NCI-H446 (cell line): ENCODE results near the gene FBXW7.
"Not testable (repeated sequence)": the region's sequence is repeated elsewhere in the genome, so short reads cannot be mapped to it uniquely, and the experiment has no call there.

Source experiments
- DNase-seq, 2 experiments: peaks; one replicate each; lab custom pipeline; 2025; lab: John Stamatoyannopoulos, UW

Gene FBXW7, protein sequence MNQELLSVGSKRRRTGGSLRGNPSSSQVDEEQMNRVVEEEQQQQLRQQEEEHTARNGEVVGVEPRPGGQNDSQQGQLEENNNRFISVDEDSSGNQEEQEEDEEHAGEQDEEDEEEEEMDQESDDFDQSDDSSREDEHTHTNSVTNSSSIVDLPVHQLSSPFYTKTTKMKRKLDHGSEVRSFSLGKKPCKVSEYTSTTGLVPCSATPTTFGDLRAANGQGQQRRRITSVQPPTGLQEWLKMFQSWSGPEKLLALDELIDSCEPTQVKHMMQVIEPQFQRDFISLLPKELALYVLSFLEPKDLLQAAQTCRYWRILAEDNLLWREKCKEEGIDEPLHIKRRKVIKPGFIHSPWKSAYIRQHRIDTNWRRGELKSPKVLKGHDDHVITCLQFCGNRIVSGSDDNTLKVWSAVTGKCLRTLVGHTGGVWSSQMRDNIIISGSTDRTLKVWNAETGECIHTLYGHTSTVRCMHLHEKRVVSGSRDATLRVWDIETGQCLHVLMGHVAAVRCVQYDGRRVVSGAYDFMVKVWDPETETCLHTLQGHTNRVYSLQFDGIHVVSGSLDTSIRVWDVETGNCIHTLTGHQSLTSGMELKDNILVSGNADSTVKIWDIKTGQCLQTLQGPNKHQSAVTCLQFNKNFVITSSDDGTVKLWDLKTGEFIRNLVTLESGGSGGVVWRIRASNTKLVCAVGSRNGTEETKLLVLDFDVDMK

DNA sequence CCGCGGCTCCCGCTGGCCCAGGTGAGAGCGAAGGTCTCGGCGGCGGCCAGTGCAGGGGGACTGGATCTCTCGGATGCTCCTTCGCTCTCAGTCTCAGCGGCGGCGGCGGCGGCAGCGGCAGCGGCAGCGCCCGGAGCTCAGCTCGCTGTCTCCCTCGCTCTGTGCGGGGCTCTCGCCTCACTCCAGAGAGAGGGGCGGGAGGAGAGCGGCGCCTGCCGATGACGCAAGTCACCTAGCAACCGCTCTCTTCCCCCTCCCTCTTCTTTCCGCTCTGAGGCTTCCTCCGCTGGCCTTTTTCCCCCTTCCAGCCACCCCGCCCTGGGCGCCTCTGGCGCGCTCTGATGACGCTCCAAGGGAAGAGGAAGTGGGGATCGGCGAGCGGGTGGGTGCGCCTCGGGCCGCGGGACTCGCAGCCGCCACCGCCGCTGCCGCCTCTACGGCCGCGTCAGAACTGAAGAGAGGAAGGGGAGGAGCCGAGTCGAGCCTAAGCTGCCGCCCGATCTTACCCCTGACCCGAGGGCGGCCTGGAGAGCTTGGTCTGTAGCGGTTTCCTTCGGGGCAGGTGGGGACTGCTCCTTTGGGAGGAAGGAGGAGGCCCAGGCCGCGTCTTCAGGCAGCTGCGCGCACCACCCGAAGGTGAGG lies at the start of gene FBXW7:
Gene FBXW7 (minus strand): TSS at position 190 of the 642 bp plus-strand sequence. CDS start 124,289 bp downstream, outside the sequence.
- peak; percentile 92 to 98 for DNase-seq

DNA sequence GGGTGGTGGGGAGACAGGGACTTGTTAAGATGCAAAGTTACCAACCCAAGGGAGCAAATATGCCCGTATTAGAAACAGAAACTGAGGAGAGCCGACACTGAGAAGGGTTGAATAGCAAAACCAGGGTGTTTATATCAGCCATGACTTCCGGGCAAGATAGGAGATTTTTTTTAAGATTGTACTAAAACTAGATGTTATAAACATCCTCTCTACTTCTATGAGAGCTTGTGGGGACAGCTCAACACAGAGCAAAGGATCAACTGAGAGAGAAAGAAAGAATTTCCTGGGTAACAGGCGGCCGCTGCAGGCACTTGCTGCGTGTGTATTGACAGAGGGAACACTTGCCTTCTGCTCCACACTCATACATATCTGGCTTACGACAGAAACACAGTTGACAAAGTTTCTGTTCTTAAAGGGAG lies 49.1 kb upstream of the FBXW7 start:
- no peak for DNase-seq

DNA sequence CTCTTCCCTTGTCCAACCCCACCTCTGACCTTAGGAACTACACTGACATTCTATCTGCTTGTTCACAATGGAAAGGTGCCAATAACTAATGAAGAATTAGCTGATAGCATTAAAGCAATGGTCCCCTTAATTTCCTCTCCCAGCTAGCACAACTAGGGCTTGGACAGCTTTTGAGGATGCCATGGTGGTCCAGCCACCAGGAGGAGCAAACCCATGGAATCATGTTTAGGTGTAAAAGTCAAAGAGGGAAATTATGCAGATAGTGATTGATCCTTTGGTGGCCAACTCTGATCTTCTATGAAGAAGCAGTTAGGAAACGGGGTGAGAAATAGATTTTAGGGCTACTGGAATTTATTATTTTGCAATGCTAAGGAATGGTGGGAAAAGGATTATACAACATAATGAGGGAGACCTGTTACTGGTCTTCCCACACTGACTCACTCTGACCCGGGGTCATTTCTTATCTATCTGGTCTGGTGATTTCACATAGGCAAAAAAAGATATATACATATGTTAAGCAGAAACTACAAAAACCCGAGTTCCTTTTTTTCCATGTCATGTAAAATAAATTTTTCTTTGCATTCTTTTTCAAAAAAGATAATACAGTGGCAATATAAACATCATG lies 45.8 kb upstream of the FBXW7 start:
- no peak for DNase-seq

DNA sequence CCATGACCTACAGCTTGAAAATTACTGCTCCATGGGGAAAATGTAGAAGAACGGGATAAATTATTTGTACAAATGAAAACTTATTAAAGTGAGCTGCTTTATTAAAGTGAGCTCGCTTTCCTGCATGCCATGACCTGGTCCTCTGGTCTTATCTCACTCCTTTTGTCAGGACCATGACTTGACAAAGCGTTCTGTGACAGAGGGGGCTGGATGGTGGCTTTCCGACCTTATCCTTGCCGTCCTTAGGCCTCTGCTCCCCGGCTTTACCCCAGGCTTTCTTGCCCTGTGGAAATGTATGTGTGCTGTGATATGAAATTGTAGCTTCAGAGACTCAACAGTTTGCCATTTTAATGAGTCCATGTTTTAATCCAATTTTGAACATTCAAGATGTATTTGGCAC lies 44.0 kb upstream of the FBXW7 start:
- DNase-seq = no peak

- DNase-seq = no peak
Observed at GRCh38 chr4:152579107-152579764, 43.3 kb upstream of the FBXW7 start.

DNA sequence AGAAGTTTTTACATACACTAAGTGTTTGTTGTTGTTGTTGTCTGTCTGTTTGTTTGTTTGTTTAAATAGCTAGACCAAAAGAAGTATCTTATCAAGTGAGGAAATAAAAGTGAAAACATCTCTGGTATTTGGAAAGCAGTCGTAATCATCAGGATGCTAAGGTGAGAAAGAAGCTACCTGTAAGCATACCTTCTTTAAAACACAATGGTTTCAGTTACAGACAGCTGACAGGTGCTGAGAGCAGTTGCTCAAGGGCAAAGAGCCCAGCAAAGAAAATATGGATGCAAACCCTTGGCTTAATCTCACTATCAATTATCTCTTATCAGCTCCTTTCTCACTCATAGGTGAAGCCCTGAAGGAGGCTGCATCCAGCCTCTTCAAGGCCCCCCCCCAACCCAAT lies 42.8 kb upstream of the FBXW7 start:
- DNase-seq = no peak

- DNase-seq = no peak
Observed at GRCh38 chr4:152577708-152578396, 42.0 kb upstream of the FBXW7 start.

DNA sequence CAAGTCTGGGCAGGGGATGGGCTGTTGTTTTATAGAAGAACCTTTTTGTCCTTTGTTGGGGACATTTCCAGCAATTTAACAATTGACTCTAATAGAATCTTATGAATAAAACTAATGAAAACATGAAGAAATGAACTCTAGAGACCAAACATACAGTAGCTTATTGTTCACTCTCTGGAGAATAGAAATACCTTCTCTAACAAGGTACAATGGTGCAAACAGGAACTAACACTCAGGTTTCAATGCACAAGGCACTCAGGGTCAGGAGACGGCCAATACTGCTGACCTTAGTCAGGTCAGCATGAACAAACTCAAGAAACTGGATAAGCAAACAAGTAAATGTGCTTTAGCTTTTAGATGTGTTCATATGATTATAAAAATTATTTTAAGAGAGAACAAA lies 39.6 kb upstream of the FBXW7 start:
- no peak for DNase-seq

DNA sequence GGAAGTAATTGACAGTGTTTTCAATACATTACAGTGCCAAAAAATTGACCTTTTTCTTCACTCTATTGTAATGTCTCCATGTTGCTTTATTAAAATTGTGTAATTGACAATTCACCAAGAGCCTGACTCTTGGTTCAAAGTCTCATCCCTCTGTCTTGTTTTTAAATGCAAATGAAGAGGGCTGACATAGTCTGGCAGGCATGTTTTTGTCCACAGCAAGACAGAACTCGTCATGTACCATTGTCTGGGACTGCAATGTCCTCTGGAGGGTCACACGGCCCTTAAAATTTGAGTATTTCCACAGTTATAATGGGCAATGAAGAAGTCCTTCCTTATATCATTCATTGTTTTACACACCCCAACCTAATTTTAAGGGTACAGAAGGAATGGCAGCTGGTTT lies 38.0 kb upstream of the FBXW7 start:
- no peak for DNase-seq

DNA sequence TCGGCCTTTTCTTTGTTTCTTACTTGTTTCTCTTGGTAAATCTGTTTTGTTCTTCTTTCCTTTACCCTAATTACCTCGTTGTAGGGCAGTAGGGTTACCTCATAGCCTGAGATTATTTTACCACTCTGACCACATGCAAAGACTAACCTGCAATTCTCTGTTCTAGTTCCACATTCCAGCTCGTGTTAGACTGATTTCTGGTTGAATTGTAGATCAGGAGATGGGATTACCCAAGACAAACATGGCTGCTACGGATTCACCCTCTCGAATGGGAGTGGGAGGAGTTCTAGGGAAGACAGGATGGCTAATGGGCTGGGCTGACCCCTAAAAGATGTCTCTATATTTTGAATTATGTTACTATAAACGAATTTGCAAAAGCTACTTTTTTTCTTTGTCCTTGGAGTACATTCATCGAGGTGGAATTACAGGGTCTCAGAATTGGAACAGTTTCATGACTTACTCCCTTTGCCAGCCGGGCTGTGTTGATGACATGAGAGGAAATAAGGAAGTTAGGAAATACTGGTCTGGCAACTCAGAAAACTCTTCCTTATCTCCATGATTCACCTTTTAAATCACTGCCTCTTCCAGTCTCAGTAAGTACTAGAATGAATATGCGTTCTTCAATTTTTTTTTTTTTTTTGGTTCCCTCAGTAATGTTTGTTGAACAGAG lies 36.7 kb upstream of the FBXW7 start:
- no peak for DNase-seq

DNA sequence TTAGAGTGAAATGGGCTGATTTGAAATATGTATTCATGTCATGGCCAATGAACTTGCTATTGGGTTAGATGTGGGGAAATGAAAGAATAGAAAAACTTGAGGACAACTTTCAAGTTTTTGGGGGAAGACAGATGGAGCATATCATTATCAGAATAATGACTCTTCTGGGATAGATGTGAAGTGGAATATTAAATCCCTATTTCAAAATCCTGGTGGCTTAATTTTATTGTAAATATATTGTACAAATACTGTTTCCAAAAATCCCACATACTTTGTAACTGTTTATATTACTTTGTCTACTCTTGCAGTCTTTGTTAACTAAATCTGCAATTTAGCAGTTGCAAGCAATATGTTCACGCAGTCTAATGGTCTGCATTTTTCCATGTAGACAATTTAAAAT lies 35.9 kb upstream of the FBXW7 start:
- no peak for DNase-seq

DNA sequence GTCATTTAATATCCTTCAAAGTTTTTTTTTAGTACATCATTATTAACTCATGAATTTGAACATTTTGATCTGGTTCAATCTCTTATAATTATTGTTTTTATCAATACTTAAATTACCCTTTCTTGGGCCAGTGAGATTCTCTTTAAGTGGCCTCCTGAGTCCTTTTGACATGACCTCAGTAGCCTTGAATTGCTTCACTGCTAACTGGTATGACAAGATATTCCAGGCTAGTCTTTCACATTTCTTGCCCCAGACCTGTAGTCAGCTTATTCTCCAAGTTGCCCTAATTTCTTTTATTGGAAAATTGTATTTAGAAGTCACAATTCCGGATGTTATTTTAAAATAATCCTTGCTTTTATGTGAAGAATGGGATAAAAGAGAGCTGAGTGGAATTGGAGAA lies 35.4 kb upstream of the FBXW7 start:
- no peak for DNase-seq

- DNase-seq = no peak
Observed at GRCh38 chr4:152565333-152565732, 29.4 kb upstream of the FBXW7 start.

- DNase-seq = no peak
Observed at GRCh38 chr4:152564336-152564735, 28.4 kb upstream of the FBXW7 start.

GRCh38 chr4:152563209-152563608 lies 27.3 kb upstream of the FBXW7 start:
- DNase-seq = no peak

- no peak for DNase-seq
Observed at GRCh38 chr4:152559641-152560040, 23.7 kb upstream of the FBXW7 start.

- DNase-seq = no peak
Observed at GRCh38 chr4:152558396-152558795, 22.5 kb upstream of the FBXW7 start.

DNA sequence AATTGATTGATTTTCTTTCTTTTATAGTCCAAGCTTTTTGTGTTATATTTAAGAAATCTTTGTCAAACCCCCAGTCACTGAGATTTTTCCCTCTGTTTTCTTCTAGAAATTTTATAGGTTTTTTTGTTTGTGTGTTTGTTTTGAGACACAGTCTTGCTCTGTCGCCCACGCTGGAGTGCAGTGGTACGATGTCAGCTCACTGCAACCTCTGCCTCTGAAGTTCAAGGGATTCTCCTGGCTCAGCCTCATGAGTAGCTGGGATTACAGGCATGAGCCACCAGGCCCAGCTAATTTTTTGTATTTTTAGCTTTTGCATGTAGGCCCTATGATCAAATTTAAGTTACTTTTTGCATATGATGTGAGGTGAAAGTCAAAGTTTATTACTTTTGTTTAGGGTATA lies 20.9 kb upstream of the FBXW7 start:
- DNase-seq = no peak

- no peak for DNase-seq
Observed at GRCh38 chr4:152556283-152556682, 20.4 kb upstream of the FBXW7 start.

DNA sequence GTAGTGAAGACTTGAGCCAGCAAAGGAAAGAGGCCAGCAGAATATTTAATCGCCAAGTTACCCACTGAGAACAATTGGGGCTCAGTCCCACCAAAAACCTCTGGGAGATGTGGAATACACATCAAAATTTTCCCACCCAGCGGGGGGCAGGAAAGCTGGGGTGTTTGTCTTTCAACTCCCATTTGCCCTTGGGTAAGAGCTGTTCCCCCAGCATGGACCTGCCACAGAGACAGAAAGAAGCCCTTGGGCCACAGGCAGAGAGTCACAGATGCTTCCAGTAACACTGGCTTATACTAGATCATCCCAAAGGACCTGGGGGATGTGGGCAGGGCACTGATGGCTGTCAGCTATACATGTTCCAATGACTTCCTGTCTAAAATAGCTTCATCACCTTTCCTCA lies 18.9 kb upstream of the FBXW7 start:
- DNase-seq = no peak

DNA sequence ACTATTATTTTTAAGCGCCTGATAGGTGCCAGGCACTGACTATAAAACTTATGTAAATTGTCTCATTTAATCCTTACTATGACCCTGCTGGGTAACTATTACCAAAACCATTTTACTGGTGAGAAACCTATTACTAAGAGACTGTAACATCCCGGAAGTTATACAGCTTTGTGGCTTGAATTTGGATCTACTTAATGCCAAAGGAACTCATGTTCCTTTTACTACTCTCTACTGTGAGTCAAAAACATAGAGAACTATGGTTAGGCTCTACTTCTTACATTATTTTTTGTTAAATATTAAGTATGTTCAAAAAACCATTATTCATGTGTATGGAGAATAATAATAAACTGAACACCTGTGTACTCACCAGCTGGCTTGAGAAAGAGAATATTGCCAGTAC lies 14.8 kb upstream of the FBXW7 start:
- DNase-seq = not testable (repeated sequence)
